Psoas muscle (tissue), 8 donors: ENCODE measurements around the gene MRPS12. TPM values are rescaled to one million over a fixed set of nuclear protein-coding genes. Genes with fewer than 3 reads are reported as not detected.

Source experiments
- ATAC-seq, 4 donors: fragments of 200-7000 bp; cut with Tn5 transposase; one replicate each; pipeline ENCODE4 v1.9.1; 2020; ENCODE audit warnings: moderate library complexity in 3 of 4, mild to moderate bottlenecking in 2 of 4
- DNase-seq, 2 donors: peaks; one replicate each; pipeline ENCODE4 v3.0.0-alpha.2; 2020
- H3K27ac ChIP-seq: fragments of 200-600 bp; one replicate; pipeline ENCODE4 v1.8.0; 2022
- H3K27me3 ChIP-seq, 3 donors: fragments of 200-600 bp in 1 of 3; one replicate each; pipeline versions ENCODE4 v1.6.1 to v1.8.0; 2013 to 2022; ENCODE audit warnings: low read length in 2 of 3, mild to moderate bottlenecking in 2 of 3, moderate library complexity in 1 of 3; ENCODE audit not compliant: insufficient read depth in 3 of 3
- H3K36me3 ChIP-seq, 2 donors: fragments of 200-600 bp in 1 of 2; one replicate each; pipeline versions ENCODE4 v1.6.1 to v1.8.0; 2013 to 2022; ENCODE audit warnings: low read depth in 1 of 2, mild to moderate bottlenecking in 1 of 2, moderate library complexity in 1 of 2; ENCODE audit not compliant: insufficient read depth in 1 of 2
- H3K4me1 ChIP-seq: fragments of 200-600 bp; one replicate; pipeline ENCODE4 v1.8.0; 2022
- H3K4me3 ChIP-seq: fragments of 200-600 bp; one replicate; pipeline ENCODE4 v1.8.0; 2022; ENCODE audit warnings: mild to moderate bottlenecking
- H3K9me3 ChIP-seq: fragments of 200-600 bp; one replicate; pipeline ENCODE4 v1.8.0; 2022
- WGBS, 3 donors: extraction: QIAGEN DNeasy Blood & Tissue Kit; methylation state at CpG; one replicate each; pipeline versions ENCODE4 v1.1.6 to v1.1.7; 2013; 5-methylcytosine and 5-hydroxymethylcytosine counted together
- intact Hi-C, 2 donors: fragments of 100-400 bp; cut with DNase I; formaldehyde crosslinking; loops; one replicate each; pipeline versions ENCODE4 v1.11.0 to v1.14.2; 2022
- polyA plus RNA-seq, 3 donors: library from polyadenylated mRNA; stranded (reverse); fragments of 200-250 nt; gene quantifications; one replicate each; pipeline ENCODE4 v1.2.3, GENCODE V29; 2013
- total RNA-seq, 4 donors: library from RNA; stranded (reverse); fragmentation: NEBNext Ultra II Directional in 2 of 4; extraction: Animal tissue kit (Norgen Biotek cat#: 25700) in 2 of 4; gene quantifications; one replicate each; pipeline versions ENCODE4 v1.2.1 to v1.2.4, GENCODE V29; 2021 to 2023
- TF ChIP-seq, protein P1 (sequence below): fragments of 200-600 bp; IDR thresholded peaks from one replicate; pipeline ENCODE4 v1.8.0; 2022; ENCODE audit warnings: antibody characterized with exemption
- donor health status: healthy with polysubstance abuse.
- donor health status: DM: no; HTN: no; CAD: no; lungs with moderate emphysema.
- donor health status: Bipolar disorder and iron deficiency.
- donor health status: healthy.
- donor health status: DM: yes; HTN: yes; CAD: no.
- donor health status: DM: no; HTN: no; CAD: no.
- donor health status: DM: no; HTN: no; CAD: no.
- donor health status: DM: yes; HTN: yes; CAD: no.

MRPS12 gene
- total and polyA plus RNA-seq, 7 donors: 33.8 to 175 (median 70.5) TPM

DNA sequence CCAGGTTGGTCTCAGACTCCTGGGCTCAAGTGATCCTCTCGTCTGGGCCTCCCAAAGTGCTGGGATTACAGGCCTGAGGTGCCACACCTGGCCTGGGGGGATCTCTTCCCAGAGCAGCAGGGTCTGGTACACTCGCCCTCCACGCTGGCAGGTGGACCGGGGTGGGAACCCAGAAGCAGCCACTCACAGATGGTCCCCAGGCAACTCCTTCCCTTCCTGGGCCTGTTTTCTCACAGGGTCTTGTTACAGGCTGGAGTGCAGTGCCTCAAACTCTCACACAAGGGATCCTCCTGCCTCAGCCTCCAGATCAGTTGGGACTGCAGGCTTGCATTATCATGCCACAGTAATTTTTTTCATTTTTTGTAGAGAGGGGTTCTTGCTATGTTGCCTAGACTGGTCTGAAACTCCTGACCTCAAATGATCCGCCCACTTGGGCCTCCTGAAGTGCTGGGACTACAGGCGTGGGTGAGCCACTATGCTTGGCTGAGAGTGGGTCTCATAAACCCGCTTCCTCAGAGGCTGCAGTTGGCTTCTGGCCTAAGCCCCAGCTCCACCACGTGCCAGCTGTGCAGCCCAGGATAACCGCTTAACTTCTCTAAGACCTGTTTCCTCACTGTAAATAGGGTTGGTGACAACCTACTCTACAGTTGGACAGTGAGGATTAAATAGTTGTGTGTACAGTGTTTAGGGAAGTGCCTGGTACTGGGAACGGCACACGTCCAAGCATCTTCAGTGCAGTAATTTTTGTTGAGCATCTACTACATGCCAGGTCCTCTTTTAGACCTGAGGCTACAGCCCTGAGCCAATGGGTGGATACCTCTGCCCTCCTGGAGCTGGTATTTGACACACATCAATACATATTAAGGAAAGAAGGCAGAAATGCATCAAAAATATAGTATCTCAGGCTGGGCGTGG is 17.9 kb upstream of the MRPS12 start:
- 77 to 82% (median 78%) methylated on average over 12 of the region's 12 CpGs for WGBS, 3 donors
- ATAC-seq (no peak), DNase-seq (peak in 1 of 2 donors; percentile 26)
- intact Hi-C loops: no loop called here
- H3K9me3 ChIP-seq: no peaks in the 10 kb centered on the region
- H3K4me1 ChIP-seq: no peaks in the 10 kb centered on the region
- H3K27ac ChIP-seq: no peak overlapping the region
- H3K36me3 ChIP-seq: peaks cover 2 to 26% of the 10 kb centered on the region in 2 donors
- no peak overlapping the region for H3K4me3 ChIP-seq
- TF ChIP-seq, protein P1, sequence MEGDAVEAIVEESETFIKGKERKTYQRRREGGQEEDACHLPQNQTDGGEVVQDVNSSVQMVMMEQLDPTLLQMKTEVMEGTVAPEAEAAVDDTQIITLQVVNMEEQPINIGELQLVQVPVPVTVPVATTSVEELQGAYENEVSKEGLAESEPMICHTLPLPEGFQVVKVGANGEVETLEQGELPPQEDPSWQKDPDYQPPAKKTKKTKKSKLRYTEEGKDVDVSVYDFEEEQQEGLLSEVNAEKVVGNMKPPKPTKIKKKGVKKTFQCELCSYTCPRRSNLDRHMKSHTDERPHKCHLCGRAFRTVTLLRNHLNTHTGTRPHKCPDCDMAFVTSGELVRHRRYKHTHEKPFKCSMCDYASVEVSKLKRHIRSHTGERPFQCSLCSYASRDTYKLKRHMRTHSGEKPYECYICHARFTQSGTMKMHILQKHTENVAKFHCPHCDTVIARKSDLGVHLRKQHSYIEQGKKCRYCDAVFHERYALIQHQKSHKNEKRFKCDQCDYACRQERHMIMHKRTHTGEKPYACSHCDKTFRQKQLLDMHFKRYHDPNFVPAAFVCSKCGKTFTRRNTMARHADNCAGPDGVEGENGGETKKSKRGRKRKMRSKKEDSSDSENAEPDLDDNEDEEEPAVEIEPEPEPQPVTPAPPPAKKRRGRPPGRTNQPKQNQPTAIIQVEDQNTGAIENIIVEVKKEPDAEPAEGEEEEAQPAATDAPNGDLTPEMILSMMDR: no peak
- no peaks in the 10 kb centered on the region for H3K27me3 ChIP-seq

DNA sequence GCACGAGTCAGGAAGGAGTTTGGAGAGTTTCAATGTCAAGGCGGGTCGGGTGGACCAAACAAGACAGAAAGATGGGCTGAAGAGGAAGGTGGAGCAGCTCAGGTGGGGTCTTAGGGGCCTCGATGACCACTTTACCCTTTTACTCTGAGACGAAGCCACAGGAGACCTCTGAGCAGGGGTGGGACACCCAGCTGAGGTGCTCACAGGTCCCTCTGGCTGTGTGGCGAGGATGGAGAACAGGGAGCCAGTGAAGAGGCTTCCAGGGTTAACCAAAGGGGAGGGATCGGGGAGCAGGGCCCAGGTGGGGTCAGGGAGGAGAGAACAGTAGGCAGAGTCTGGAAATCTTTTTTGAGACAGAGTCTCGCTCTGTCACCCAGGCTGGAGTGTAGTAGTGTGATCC is 16.8 kb upstream of the MRPS12 start:
- Histone ChIP-seq H3K9me3 (no peaks in the 10 kb centered on the region), H3K27ac (no peak overlapping the region), H3K4me3 (no peak overlapping the region), H3K36me3 (peaks cover 2 to 17% of the 10 kb centered on the region in 2 donors), H3K27me3 (no peaks in the 10 kb centered on the region), H3K4me1 (no peaks in the 10 kb centered on the region)
- TF ChIP-seq, protein P1: no peak
- intact Hi-C loops: no loop called here
- WGBS, 3 donors: 92 to 95% (median 94%) methylated on average over 8 of the region's 8 CpGs
- peak in 1 of 2 donors; percentile 14 for DNase-seq
- ATAC-seq: no peak

DNA sequence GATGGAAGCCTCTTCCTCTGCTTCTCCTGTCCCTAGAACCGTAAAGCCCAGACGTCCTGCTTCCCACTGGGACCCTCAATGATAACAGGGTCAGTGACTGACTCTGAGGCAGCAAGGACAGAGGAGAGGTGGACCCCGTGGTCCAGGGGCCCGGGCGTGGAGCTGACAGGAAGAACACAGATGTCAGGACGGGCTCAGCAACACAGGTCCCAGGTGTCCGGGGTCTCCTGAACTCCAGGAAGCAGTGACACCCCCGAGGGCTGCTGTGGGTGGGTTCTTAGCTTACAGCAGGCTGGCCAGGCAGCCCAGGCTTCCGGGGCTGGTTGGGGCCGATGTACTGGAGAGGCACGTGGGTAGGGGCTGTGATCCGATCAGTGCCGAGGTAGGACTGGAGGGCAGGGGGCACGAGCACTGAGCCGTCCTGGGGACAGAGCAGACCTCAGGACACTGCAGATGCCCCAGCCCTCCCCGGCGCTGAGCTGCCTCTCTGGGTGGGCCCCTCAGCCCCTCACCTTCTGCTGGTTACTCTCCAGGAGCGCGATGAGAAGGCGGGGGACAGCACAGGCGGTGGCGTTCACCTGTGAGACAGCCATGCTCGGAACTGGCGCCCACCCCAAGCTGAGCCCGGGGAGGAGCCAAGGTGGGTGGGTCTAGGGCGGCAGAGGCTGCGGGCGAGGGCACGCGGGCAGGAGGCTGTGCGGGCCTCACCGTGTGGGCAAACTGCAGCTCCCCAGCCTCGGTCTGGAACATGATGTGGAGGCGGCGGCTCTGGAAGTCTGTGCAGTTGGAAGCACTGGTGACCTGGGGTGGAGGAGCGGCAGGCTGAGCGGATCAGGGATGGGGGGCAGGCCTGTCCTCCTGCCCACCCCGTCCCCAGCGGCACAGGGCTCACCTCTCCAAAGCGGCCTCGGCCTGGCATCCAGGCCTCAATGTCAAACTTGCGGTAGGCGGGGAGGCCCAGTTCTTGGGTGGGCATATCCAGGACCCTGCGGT is 15.1 kb upstream of the MRPS12 start:
- Histone ChIP-seq H3K9me3 (no peaks in the 10 kb centered on the region), H3K27ac (no peak overlapping the region), H3K4me3 (no peak overlapping the region), H3K36me3 (peaks cover 2 to 19% of the 10 kb centered on the region in 2 donors), H3K4me1 (no peaks in the 10 kb centered on the region), H3K27me3 (no peaks in the 10 kb centered on the region)
- ATAC-seq (no peak), DNase-seq (no peak)
- intact Hi-C loops: no loop called here
- TF ChIP-seq, protein P1: no peak
- WGBS, 3 donors: 91 to 94% (median 93%) methylated on average over 42 to 44 of the region's 44 CpGs

DNA sequence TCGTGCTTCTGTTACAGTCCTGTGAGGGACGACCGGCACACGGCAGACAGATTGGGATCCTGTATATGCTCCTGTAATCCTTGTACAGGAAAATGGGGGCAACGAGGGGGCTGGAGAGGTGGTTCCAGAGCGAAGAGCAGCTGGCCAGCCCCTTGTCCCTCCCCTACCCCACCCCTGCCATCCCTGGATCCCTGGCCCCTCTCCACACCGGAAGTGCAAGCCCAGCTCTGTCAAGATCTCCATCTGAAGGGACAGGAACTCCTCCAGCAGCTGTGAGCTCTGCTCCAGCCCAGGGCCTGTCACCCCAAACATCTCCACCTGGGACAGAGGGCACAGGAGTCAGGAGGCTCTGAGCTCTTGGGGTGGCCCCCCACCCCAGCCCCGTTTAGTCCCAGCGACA is 13.2 kb upstream of the MRPS12 start:
- Histone ChIP-seq H3K36me3 (peaks cover 2 to 34% of the 10 kb centered on the region in 2 donors), H3K4me1 (no peaks in the 10 kb centered on the region), H3K4me3 (no peak overlapping the region), H3K27me3 (no peaks in the 10 kb centered on the region), H3K27ac (no peak overlapping the region), H3K9me3 (no peaks in the 10 kb centered on the region)
- ATAC-seq (no peak), DNase-seq (no peak)
- intact Hi-C loops: no loop called here
- TF ChIP-seq, protein P1: no peak
- WGBS, 3 donors: 72 to 80% (median 80%) methylated on average over 9 of the region's 9 CpGs
